Measurements from ENCODE around the gene PRLH. TPM values are rescaled to one million over a fixed set of nuclear protein-coding genes. Genes with fewer than 3 reads are reported as not detected.

The PRLH gene
- total and polyA plus RNA-seq, 2 of the 13 experiments (the other 11 are each of a cell fraction or from before 2014, with no cell fraction given), result not detected

DNA sequence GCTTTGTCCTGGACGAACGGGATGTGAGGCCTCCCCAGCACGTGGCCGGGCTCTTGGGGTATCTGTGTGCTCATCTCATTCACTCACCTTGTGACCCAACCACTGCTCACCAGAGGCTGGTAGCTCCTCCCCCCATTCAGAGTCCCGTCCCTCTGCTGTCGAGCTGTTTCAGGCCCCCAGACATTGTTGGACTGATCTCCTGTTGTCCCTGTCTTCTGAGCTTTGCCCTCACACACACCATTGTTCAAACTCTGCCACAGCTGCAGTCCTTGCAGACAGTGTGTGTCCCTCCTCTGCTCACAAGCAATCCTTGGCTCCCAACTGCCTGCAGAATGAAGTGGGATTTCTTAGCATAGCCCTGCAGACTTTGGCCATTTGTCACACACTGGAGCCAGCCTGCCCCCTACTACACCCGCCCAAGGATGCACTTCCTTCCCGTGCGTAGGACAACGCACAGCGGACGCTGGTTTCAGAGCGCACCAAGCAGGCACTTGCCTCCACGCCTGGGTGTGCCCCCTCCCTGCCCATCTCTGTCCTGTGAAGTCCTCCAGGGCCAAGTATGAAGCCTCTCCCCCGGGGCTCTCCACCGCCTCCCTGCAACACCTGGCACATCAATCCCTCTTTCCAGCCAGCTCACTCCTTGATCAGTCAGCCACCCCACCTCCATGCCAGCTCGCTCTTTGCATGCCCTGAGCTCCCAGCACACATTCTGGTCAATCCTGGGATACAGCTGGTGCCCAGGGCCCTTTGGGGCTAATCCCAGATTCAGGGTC is 16.5 kb upstream of the PRLH start (continued):
- TF ChIP-seq KIAA2018 (CRISPR knock-in tag; IDR thresholded peaks at IDR 0.05; ENCODE audit: borderline replicate concordance) (no peak), ZSCAN5A (CRISPR knock-in tag; IDR thresholded peaks at IDR 0.05; ENCODE audit: borderline replicate concordance) (no peak), MLLT10 (CRISPR knock-in tag; IDR thresholded peaks at IDR 0.05) (no peak), THAP9 (CRISPR knock-in tag; IDR thresholded peaks at IDR 0.05; ENCODE audit: borderline replicate concordance) (peak; percentile 15; the same call in 1 of the 2 replicates), ZNF432 (CRISPR knock-in tag; IDR thresholded peaks at IDR 0.05; ENCODE audit: borderline replicate concordance) (no peak), NCOA1 (CRISPR knock-in tag; IDR thresholded peaks at IDR 0.05) (no peak), ZSCAN9 (CRISPR knock-in tag; IDR thresholded peaks at IDR 0.05; ENCODE audit: borderline replicate concordance) (no peak), STAT5B (CRISPR knock-in tag; IDR thresholded peaks at IDR 0.05) (no peak), PHB2 (IDR thresholded peaks at IDR 0.05; ENCODE audit: partially characterized antibody) (no peak)
- TF ChIP-seq, protein P1, sequence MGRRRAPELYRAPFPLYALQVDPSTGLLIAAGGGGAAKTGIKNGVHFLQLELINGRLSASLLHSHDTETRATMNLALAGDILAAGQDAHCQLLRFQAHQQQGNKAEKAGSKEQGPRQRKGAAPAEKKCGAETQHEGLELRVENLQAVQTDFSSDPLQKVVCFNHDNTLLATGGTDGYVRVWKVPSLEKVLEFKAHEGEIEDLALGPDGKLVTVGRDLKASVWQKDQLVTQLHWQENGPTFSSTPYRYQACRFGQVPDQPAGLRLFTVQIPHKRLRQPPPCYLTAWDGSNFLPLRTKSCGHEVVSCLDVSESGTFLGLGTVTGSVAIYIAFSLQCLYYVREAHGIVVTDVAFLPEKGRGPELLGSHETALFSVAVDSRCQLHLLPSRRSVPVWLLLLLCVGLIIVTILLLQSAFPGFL (CRISPR knock-in tag; IDR thresholded peaks at IDR 0.05), result no peak
